ENCODE results near the gene LIG1. TPM values are rescaled to one million over a fixed set of nuclear protein-coding genes. Genes with fewer than 3 reads are reported as not detected.

Gene LIG1
- total RNA-seq, 1 experiment from 2014 or later: 115 TPM

DNA sequence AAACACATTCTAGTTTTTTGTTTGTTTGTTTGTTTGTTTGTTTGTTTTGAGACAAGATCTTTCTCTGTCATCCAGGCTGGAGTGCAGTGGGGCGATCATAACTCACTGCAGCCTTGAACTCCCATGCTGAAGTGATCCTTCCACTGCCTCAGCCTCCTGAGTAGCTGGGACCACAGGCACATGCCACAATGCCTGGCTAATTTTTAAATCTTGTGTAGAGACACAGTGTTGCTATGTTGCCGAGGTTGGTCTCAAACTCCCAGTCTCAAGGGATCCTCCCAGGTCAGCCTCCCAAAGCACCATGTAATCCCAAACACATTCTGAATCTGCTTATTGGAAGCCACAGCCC lies 75.3 kb downstream of the LIG1 start:
- Histone ChIP-seq H4K20me1 (ENCODE audit: control insufficient read depth, insufficient read depth, insufficient read length) (no peaks in the 10 kb centered on the region), H2BK20ac (ENCODE audit: low read depth, low read length, poor library complexity, severe bottlenecking) (no peak overlapping the region), H3T11ph (ENCODE audit: low read length) (no peak overlapping the region), H2AFZ (ENCODE audit: low read length) (no peak overlapping the region), H3K79me1 (ENCODE audit: insufficient read depth, low read depth, low read length, poor library complexity, severe bottlenecking) (no peaks in the 10 kb centered on the region), H3K4me2 (ENCODE audit: insufficient read depth, insufficient read length, low read length) (no peak overlapping the region), H3K4me1 (ENCODE audit: insufficient read depth, low read length) (no peaks in the 10 kb centered on the region), H3K79me2 (ENCODE audit: insufficient read depth, low read length) (no peaks in the 10 kb centered on the region), H3K14ac (ENCODE audit: insufficient read depth, low read length) (no peak overlapping the region), H4K91ac (ENCODE audit: insufficient read length, low read depth, low read length) (no peak overlapping the region), H3K9ac (ENCODE audit: extremely low read depth, insufficient read length, low read length) (no peak overlapping the region), H3K4ac (ENCODE audit: low read depth, low read length) (no peak overlapping the region), H2BK12ac (ENCODE audit: insufficient read length, low read depth, low read length) (no peak overlapping the region), H2BK15ac (ENCODE audit: low read depth, low read length) (no peak overlapping the region), H3K27ac (ENCODE audit: insufficient read length, low read depth, low read length) (no peak overlapping the region), H3K27me3 (ENCODE audit: insufficient read depth, low read length) (no peaks in the 10 kb centered on the region), H2BK5ac (ENCODE audit: insufficient read length, low read length) (no peak overlapping the region), H4K8ac (replicated peaks; ENCODE audit: insufficient read length, low read depth, low read length) (no peak overlapping the region), H2AK5ac (ENCODE audit: insufficient read length, low read length) (no peak overlapping the region), H4K5ac (ENCODE audit: insufficient read length, low read depth, low read length) (no peak overlapping the region), H3K23me2 (ENCODE audit: insufficient read length, low read depth, low read length, poor library complexity, severe bottlenecking) (no peaks in the 10 kb centered on the region), H3K18ac (ENCODE audit: insufficient read length, low read depth, low read length) (no peak overlapping the region), H3K23ac (ENCODE audit: insufficient read length, low read depth, low read length) (no peak overlapping the region), H2BK120ac (ENCODE audit: low read depth, low read length, poor library complexity, severe bottlenecking) (no peak overlapping the region), H3K9me3 (ENCODE audit: control insufficient read depth, low read depth, low read length) (no peaks in the 10 kb centered on the region), H3K56ac (ENCODE audit: insufficient read length, low read depth, low read length) (no peak overlapping the region)
- H3K4me1 Mint-ChIP-seq: peaks cover 4% of the 10 kb centered on the region in 2 experiments; a peak in 1 of 4 replicates
- 0 out of 5 replicates have a peak, but pooled peaks cover 0 to 2% of the 10 kb centered on the region in 2 experiments for H3K9me3 Mint-ChIP-seq
- TF ChIP-seq, protein P1, sequence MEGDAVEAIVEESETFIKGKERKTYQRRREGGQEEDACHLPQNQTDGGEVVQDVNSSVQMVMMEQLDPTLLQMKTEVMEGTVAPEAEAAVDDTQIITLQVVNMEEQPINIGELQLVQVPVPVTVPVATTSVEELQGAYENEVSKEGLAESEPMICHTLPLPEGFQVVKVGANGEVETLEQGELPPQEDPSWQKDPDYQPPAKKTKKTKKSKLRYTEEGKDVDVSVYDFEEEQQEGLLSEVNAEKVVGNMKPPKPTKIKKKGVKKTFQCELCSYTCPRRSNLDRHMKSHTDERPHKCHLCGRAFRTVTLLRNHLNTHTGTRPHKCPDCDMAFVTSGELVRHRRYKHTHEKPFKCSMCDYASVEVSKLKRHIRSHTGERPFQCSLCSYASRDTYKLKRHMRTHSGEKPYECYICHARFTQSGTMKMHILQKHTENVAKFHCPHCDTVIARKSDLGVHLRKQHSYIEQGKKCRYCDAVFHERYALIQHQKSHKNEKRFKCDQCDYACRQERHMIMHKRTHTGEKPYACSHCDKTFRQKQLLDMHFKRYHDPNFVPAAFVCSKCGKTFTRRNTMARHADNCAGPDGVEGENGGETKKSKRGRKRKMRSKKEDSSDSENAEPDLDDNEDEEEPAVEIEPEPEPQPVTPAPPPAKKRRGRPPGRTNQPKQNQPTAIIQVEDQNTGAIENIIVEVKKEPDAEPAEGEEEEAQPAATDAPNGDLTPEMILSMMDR (conservative IDR thresholded peaks at IDR 0.05): no peak
- H3K27ac Mint-ChIP-seq: no peak overlapping the region
- peaks cover 16% of the 10 kb centered on the region for H3K27me3 Mint-ChIP-seq (ENCODE audit: low read depth)
- no peak overlapping the region for H3K4me3 Mint-ChIP-seq
- H3K36me3 Mint-ChIP-seq (ENCODE audit: insufficient read depth in 1 of 3, low read depth in 3 of 3): no peaks in the 10 kb centered on the region; a peak in 1 of 7 replicates
- no CpG with 5 or more reads among the region's 2 CpGs for WGBS (ENCODE audit: extremely low coverage, insufficient read length, low lambda C conversion rate)
- DNase-seq: no peak

All from H9 (cell line).